Sigmoid colon (tissue), 4 donors: ENCODE results near the gene HES2.

Source experiments
- CTCF ChIP-seq, 4 experiments: fragments of 450-650 bp in 3 of 4; fragments of 200-600 bp in 1 of 4; IDR thresholded peaks; one replicate each; pipeline ENCODE4 v1.5.1; 2016 to 2019; ENCODE audit warnings: antibody characterized with exemption in 4 of 4, mild to moderate bottlenecking in 3 of 4, moderate library complexity in 2 of 4
- POLR2AphosphoS5 ChIP-seq, 4 donors: sonication (generic); formaldehyde crosslinking; IDR thresholded peaks; one replicate each; pipeline ENCODE4 v1.6.1; 2017; ENCODE audit warnings: antibody characterized with exemption in 4 of 4

- TF ChIP-seq CTCF (IDR thresholded peaks at IDR 0.05), result no peak
- TF ChIP-seq POLR2AphosphoS5 (IDR thresholded peaks at IDR 0.05), result no peak
Measured at GRCh38 chr1:6396998-6397397, 22.7 kb downstream of the HES2 start.
